GM21576 (cell line): Measurements from ENCODE around the gene TSPAN3.

Experiments
- ATAC-seq: cut with Tn5 transposase; IDR thresholded peaks from one replicate; pipeline ENCODE4 v1.9.1; 2021; ENCODE audit warnings: mild to moderate bottlenecking, moderate library complexity; ENCODE audit not compliant: unreplicated experiment

TSPAN3 gene

DNA sequence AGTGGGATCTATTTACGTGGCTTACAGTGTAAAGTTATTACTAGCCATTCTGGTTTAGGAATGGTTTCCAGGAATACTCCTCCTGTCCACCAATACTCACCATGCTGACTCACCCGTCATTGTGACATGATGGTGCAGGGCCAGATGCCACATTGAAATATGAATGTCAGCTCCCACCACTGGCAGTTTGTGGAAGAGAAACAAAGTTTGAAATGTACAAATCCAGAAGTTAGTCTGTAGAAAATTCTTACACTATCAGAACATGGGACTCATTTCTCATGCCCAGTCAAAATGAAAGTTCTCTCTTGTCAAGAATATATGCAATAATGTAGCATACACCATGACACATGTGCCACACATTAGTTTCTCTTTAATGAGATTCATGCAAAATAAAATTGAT lies 14.4 kb upstream of the TSPAN3 start:
- ATAC-seq, result no peak

DNA sequence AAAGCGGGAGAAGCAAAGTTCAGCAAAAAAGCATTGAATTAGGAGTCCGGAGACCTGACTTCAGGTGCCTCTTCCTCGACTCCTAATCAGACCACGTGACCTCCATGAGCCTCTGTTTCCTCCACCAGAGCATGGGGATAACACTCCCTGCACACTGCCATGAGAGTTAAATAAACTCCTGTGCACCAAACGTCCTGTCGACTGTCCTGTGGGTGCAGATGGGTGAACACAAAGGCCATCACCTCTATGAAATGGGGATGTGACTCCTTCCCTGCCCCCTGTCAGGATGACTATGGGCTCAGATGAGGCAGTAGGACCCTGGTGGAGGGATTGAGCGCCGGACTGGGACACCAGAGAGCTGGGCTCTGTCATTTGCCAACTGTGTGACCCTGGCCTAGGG lies 13.5 kb upstream of the TSPAN3 start:
- no peak for ATAC-seq

DNA sequence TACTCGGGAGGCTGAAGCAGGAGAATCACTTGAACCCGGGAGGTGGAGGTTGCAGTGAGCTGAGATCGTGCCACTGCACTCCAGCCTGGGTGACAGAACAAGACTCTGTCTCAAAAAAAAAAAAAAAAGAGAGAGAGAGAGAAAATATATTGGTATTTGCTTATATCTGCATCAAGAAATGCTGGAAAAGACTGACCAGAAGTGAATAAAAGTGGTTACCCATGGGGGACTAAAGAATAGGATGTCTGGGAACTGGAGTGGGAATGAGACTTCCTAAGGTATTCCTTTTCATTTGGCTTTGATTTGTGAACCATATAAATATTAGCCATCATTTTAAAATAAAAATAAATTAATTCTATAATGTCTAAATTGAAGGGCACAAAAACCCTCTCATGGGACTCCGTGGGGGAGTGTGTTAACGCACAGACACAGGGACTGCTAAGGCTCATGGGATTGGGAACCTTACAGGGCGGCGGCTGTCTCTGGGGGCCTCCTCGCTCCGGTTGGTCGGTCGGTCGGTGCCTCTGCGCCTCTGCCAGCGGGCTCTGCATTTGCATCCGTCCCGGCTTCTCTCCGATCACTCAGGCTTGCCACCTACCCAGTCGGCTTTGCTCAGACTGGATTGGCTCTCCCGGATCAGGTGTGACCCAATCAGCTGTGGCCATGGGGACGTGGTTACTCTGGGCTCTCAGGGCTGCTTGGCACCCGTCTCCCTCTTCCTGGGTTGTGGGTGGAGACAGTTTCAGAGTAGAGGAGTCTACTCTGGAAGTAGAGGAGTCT lies 12.7 kb upstream of the TSPAN3 start:
- ATAC-seq, result peak; percentile 63

DNA sequence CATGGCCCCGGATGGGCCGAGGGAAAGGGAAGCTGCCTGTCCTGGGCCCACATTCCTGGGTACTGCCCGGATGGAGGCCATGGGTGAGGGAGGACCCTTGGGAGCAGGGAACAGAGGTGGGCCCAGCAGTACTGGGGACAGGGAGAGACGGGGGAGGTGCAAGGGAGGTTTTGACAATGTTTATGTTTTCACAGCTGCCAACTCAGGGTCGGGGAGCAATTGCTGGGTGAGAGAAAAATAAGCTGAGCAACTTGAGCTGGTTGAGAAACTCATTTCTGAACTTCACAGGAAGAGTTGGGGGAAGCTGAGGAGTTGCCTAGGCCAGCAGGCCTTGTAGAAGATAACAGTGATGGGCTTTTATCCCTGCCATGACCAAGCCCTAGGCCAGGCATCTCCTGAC lies 11.1 kb upstream of the TSPAN3 start:
- ATAC-seq, result no peak

DNA sequence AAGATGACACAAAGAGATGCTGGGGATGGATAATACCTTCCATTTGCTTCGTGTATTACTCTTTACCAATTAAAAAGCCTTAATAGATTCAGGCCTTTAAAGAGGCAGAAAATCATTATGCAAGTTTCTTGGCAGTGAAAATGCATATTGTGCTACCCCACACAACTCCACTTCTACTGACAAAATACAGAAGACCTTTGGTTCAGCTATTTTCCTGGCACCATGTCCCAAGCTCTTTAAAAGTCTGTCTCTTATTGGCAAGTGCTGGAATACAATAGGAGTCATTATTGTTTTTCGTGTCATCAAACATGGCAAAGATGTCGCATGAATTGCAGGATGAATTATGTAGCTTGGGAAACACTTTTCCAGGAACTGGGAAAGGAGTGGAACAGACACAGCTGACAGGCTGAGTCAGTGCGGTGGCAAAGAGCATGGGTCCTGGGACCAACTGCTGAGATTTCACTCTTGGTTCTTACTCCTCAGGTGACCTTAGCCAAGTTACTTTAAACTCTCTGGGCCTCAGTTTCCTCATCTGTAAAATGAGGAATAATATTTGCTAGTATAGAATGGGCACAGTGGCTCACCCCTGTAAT lies 5.5 kb upstream of the TSPAN3 start:
- ATAC-seq, result no peak

DNA sequence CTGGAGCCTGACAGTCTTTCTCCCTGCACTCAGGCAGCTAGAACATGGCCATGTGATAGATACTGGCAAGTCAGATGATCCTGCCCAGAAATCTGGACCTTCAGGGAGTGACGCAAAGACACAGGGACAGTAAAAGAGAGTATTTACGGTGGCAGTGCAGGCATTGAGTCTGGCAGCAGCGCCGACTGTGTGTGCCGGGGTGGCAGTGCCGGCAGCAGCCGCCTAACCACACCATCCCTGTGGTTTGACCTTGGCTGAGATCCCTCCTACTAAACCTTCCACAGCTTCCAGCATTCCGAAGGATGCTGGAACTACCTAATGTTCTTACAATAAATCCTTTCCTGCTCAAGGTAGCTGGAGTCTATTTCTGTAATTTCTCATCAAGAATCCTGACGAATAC lies 4.6 kb upstream of the TSPAN3 start:
- no peak for ATAC-seq

DNA sequence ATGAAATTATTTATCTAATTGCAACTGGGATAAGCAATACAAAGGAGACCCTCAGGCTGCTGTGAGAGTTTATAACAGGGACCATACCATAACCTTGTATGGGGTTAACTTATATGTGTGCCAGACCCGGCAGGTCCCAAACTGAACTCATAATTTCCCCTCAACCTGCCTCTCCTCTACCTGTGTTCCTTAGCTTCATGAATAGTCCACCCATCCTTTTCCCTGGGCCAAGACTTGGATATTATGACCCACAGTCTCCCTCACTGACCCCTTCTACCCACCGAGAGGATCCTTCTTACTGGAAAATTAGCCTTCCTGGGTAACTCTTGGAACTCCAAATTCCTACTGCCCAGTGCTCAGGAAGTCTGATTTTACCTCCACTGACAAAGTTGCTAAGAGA lies 3.4 kb upstream of the TSPAN3 start:
- no peak for ATAC-seq

DNA sequence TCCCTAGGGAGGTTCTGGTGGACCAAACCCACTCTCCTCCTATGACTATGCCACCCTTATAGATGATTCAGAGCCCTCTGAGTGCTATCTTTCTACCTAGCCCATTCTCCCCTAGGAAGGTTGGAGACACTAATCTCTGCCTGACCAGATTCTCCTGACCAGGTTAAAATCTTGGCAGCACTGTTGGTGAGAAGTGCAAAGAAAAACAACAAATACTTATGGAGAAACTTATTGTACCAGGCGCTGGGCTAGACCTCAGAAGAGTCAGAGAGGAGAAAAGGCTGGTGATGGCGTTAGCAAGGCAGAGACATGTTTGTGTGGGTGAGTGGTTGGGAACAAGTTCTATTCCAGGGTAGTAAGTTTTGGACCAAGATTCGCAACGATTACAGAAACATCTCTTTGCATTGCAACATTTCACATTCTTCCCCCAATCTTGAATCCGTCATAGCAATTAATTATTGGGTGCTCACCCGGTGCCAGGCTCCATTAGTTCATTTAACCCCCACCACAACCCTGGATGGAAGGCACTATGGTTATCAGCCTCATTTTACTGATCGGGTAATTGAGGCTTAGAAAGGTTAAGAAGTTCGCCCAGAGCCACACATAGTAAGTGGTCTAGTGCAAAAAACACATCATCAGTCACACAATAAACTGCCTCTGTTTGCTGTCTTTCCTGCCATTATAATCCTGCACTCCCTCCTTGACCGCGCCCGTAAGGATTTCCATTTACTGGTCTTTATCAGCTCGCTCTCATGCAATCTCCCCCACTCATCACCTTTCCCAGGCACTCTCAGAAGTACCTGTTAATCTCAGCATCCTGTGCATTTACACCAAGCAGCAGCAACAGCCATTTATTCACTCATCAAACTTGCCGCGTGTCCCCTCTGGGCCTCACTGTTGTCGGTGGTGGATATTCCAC lies 655 bp upstream of the TSPAN3 start:
- ATAC-seq, result no peak

DNA sequence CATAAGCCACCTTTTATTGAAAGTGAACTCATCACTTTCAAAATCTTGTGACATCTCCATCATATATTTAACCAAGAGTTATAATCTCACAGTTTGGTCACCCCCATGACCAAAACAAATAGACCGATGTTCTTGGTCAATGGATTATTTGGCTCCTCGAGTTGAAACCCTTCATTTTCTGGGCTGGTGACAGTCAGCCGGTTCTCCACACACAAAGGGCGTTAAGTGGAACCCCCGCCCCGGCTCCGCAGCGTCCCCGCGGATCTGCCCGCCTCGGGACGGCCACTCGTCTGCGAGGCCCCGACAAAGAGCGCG lies 772 bp downstream of the TSPAN3 start:
- ATAC-seq, result no peak

DNA sequence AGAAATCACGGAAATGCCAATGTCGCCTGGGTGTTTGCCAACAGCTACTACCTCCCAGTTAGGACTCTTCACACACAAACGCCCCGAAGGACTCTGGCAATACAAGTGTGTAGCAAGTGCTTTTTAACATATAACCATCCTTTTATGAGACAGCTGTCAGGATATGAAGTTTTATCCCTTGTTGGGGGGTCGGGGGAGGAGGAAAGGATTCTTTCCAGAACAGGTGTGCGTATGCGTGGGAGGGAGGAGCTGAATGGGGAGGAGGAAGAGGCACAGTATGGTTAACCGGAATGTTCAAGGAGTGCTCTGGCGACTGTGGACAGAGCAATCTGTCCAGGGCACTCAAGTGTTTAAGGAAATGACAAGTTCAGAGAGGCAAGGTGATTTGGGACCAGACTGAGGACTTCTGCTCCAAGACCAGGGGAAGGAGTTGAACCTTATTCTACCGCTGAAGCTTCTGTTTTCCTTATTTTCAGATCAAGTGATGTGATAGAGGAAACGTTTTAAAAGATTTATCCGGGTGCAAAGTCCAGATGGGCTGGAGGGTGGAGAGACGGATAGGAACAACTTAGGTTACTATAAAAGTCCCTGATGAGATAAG lies 1.3 kb downstream of the TSPAN3 start:
- ATAC-seq, result no peak

DNA sequence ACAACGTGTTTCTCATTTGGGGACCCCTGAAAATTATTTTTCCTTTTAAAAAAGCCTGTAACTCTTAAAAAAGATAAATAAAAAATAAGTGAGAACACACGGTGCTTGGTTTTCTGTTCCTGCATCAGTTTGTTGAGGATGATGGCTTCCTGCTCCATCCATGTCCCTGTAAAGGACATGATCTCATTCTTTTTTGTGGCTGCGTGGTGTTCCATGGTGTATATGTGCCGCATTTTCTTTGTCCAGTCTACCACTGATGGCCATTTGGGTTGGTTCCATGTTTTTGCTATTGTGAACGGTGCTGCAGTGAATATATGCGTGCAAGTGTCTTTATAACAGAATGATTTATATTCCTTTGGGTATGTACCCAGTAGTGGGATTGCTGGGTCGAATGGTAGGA lies 2.3 kb downstream of the TSPAN3 start:
- no peak for ATAC-seq

DNA sequence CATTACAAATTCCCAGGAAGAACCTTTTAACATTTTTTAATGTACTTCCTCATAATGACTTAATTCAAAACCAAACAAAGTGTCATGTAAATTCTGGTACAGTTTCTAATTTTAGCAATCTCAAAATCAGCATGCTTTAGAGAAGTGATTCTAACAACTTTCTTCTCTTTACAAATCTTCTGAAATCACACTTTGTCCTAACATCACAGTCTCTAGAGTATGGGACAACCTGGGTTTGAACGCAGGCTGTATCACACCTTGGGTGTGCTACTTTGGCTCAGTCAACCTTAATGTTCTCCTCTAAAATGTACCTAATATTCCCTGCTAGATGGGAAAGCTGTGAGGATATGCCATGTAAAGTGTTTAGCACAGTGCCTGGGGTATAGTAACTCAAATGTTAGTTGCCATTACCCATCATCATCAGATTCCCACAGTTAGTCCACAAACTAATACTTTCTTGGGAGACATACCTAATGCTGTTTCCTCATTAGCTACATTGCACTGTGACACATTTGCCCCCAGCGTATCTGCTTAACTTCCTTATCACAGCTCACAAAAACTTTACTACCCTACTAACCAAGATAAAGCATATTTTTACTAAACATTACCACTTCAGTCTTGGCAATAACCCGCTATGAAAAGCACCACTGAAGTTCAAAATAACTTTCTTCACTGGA lies 3.1 kb downstream of the TSPAN3 start:
- no peak for ATAC-seq

DNA sequence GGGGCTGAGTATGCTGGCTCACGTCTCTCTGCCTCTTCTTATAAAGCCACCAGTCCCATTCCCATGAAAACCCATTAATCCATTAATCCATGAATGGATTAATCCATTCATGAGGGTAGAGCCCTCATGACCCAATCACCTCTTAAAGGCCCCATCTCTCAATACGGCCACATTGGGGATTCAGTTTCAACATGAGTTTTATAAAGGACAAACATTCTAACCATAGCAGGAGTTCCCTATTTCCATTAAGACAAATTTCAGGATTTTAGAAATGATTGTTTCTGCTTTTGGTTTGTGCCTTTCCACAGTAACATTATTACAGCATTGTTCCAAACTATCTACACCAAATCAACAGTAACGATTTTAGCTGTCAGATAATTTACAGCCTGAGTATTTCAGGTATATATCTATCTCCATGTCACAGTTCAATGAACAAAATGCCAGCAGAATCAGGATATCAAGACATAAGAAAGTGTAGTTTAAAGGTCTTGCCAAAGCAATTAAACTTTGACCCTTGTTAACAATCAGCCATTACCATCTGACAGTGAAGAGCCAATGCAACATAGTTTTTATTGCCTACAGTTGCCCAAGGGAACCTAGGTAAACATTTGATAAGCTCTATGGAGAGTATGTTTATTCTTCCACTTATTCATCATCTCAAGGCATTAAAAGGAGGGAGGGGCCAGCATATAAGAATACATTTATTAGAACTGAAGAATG lies 3.8 kb downstream of the TSPAN3 start:
- ATAC-seq, result no peak

DNA sequence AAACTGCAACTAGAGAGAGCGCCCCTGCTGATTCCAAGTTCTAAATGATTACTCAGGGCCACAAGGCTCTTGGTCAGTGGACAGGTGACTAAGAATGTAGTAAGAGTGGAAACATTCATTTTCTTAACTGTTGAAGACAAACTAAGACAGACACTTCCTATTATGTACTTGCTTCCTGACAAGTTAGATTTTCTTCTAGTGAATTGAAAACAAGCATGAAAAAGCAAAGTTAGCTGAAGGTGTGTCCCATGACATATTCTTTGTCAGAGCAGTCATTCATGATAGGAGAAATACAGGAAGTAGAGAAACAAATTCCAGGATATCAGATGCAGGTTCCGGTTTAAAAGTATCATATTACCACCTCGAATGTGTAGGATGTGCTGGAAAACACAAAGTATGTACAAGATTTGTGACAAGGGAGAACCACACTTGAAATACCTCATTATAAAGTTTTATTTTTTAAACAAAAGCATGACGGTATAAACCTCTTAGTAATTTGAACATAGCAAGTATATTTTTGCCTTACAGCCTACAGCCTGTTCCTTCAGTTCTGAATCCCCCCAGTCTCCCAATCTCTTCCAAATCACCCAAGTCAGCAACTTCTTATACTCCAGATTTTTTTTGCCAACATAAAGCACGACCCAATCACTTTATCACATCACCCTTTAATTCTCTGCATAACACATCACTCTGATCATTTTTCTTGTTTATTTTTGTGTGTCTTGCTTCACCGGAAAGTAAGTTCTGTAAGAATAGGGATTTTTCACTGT lies 6.2 kb downstream of the TSPAN3 start:
- ATAC-seq, result no peak

DNA sequence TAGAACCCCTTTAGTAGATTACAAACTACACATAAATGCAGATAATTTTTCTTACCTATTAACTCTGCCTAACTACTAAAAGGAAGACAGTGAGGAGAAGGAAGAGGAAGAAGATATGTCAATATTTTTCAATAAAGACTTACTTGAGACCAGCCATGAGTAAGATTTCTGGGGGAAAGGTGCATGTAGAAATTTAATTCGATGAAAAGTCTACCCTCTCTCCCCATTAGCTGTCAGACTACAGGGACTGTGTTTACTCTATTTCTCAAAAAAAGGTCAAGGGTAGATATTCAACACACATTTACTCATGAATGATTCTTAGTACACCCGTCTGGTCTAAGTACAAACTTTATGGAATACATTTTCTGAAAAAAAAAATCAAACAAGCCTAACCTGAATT lies 6.8 kb downstream of the TSPAN3 start:
- no peak for ATAC-seq

DNA sequence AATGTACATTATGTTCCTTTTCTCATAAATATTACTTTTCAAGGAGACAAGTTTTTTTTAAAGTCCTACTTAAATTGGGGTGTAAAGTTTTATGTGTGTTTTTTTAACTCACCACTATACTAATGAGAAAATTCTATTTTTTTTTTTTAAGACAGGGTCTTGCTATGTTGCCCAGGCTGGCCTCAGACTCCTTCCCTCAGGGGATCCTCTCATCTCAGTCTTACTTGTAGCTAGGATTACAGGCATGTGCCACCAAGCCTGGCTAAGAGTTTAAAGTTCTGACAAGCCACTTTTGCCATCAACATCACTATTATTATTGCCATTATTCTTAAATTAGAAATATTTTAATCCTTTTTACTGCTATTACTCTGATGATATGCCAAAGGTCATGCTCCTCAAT lies 7.7 kb downstream of the TSPAN3 start:
- ATAC-seq, result no peak

DNA sequence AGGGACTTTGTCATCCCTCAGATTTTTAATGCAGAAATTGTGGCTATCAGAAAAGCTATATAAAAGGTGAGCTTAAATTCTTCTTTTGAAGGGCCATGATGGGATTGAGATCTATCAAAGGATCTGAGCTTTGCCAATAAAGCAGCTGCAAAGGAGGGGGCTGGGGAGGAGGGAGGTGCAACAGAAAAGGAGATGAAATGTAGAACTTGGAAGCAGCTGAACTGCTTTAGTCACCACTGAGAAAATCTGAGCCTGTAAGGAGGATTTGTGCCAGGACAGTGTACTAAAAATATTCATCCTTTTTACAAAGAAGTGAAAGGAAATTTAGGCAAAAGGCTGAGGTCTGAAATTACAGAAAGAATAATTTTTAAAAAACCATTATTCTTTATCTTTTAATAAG lies 10.4 kb downstream of the TSPAN3 start:
- ATAC-seq, result no peak

DNA sequence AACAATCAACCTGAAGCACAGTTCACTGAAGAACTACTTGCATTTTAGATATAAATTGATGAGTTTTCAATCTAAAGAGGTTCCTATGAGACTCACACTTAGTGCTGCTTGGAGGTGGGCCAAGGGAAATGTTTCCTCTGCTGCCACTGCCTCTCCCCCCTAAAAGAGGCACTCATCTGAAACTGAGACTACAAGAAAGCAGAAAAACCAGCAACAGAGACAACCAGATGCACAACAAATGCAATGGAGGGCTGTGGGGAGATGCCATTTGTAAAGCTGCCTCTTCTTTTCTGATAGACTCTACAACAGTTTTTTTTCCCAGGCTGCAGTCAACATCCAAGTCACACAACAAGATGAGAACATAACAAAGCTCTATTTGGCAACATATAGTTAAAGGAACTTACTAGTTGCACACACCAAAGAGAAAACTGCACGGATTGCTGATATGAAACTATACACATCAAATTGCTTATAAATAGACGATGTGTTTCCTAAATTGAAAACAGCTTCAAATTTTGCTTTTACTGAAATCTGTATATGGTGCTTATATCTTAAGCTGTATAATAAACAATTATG lies 11.0 kb downstream of the TSPAN3 start:
- peak; percentile 68 for ATAC-seq

DNA sequence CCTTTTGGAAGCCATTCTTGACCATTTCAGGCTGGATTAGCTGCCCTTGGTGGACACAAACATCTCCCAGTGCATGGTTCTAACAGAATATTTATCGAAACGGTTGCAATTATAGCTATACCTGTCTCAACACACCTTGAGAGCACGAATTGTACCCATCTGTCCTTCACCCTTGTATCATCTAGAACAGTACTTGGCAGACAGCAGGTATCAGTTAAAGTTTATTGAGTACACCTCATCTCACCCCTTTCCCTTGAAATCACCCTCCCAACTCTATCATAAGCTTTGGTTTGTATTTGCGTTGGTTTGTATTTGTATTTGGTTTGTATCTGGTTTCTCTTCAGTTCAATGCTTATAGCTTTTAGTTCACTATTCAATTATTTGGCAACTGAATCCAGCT lies 12.4 kb downstream of the TSPAN3 start:
- no peak for ATAC-seq
